Measurements from ENCODE around the gene LRRK1.

GRCh38 chr15:100994597-100995446 is 75.7 kb downstream of the LRRK1 start:
- TF ChIP-seq CTCF (IDR thresholded peaks at IDR 0.05) (no peak), POLR2A (IDR thresholded peaks at IDR 0.05) (no peak), POLR2AphosphoS5 (IDR thresholded peaks at IDR 0.05; ENCODE audit: insufficient read depth in 1 of 2, low read depth in 1 of 2) (no peak)
